HAP-1 (cell line): ENCODE results near the gene CFAP20.
"Not testable (repeated sequence)": the region's sequence is repeated elsewhere in the genome, so short reads cannot be mapped to it uniquely, and the experiment has no call there.

Experiments
- DNase-seq, 2 experiments: peaks; one replicate each; pipeline ENCODE4 v3.0.0-alpha.2; 2016 to 2020; ENCODE audit warnings: low spot score in 2 of 2
- H3K27me3 ChIP-seq: fragments of 250-450 bp; sonication (Bioruptor Pico); 2 replicates; pipeline ENCODE4 v1.5.1; 2020; ENCODE audit warnings: low read depth, mild to moderate bottlenecking, moderate library complexity
- H3K36me3 ChIP-seq: fragments of 250-450 bp; sonication (Bioruptor Pico); replicated peaks from 2 replicates; pipeline ENCODE4 v1.5.1; 2020; ENCODE audit warnings: mild to moderate bottlenecking
- H3K4me1 ChIP-seq: fragments of 250-450 bp; sonication (Bioruptor Pico); 2 replicates; pipeline ENCODE4 v1.5.1; 2020; ENCODE audit warnings: mild to moderate bottlenecking
- H3K4me3 ChIP-seq: fragments of 250-450 bp; sonication (Bioruptor Pico); 2 replicates; pipeline ENCODE4 v1.5.1; 2020; ENCODE audit warnings: mild to moderate bottlenecking, moderate library complexity
- H3K9me3 ChIP-seq: fragments of 250-450 bp; sonication (Bioruptor Pico); 2 replicates; pipeline ENCODE4 v1.5.1; 2020; ENCODE audit warnings: mild to moderate bottlenecking, moderate library complexity
- in situ Hi-C: fragments of 300-500 bp; cut with MboI; formaldehyde crosslinking; loops from 3 replicates; pipeline ENCODE4 v1.14.3; 2020; ENCODE audit warnings: low sequenced_read_pairs, inconsistent platforms, mixed read lengths

CFAP20 gene

DNA sequence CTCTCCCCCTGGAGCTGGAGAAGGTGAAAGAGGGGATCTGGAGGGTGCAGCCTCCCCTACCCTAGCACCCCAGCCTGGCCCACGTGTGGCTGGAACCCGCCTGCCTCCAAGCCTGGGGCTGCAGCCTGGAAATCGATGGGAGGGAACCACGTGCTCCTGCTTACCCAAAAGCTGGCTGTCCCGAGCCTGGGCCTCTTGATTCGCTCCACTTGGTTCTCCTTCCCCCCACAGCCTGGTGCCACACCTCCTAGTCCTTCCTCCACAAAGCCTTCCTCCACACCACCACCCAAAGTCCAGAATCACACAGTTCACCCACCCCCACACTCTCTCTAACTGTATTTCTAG, 29.3 kb downstream of the CFAP20 start:
- no peak for DNase-seq
- Histone ChIP-seq H3K27me3 (no peaks in the 10 kb centered on the region), H3K4me1 (no peaks in the 10 kb centered on the region), H3K4me3 (no peak overlapping the region), H3K9me3 (no peaks in the 10 kb centered on the region), H3K36me3 (no peaks in the 10 kb centered on the region)
- in situ Hi-C loops = no loop called here

- in situ Hi-C loops = no loop called here
- H3K4me3 ChIP-seq = no peak overlapping the region
- no peak for DNase-seq
- no peaks in the 10 kb centered on the region for H3K36me3 ChIP-seq
- no peaks in the 10 kb centered on the region for H3K9me3 ChIP-seq
- no peaks in the 10 kb centered on the region for H3K27me3 ChIP-seq
- H3K4me1 ChIP-seq = no peaks in the 10 kb centered on the region
Measured at GRCh38 chr16:58099097-58099955, 29.9 kb downstream of the CFAP20 start.

DNA sequence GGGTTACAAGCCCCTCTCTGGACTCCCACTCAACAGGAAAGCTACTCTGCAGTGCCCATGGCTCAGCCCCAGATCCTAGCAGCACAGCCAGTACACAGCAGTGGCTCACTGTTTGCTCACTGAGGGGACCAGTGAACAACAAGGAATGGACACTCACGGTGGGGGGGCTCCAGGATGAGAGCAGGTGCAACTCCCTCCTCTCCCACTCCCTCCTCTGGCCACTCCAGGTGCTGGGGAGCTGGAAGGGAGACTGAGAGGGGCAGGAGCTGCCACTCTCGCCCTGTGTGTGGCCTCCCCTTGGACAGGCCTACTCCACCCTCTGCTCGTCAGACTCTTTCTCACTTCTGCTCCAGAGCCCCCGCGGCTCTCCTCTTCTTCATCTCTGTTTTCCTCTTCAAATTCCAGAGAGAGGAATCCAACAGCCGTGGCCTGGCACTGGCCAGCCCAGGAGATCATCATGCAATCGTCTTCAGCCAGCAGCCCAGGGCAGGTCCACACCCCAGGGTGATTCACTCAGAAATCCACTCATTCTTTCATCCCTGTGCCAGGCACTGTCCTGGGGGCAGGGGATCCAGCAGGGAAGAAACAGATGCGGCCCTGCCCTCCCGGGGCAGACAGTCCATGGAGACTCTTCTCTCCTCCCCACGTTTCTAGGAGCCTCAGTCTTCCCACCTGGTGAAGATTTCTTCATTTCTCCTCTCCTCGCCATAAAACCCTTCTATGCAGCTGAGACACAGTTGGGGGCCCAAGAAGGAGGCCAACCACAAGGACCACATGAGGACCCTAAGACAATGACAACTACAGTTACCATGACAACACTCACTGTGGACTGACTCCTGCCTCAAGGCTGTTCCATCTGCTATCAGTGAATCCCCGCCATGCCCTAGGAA, 30.7 kb downstream of the CFAP20 start:
- Histone ChIP-seq H3K36me3 (no peaks in the 10 kb centered on the region), H3K27me3 (no peaks in the 10 kb centered on the region), H3K4me3 (no peak overlapping the region), H3K9me3 (no peaks in the 10 kb centered on the region), H3K4me1 (no peaks in the 10 kb centered on the region)
- no peak for DNase-seq
- in situ Hi-C loops = no loop called here

DNA sequence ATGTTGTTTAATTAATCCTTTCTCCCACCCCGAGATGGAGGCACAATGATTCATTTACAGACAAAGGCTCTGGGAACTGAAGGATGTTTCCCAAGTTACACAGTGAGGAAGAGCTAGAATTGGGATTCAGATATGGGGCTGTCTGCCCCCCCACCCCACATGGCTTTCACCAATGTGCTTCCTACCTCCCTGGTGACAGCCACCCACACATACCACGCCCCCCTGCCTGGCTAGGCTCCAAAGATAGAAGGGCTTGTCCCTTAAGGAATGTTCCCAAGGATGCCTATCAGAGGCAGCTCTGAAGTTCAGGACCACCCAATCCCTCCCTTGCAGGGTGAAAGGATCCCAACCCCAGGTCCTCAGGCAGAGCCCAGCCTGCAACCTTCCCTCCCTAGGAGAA, 32.9 kb downstream of the CFAP20 start:
- Histone ChIP-seq H3K4me3 (no peak overlapping the region), H3K9me3 (no peaks in the 10 kb centered on the region), H3K36me3 (no peaks in the 10 kb centered on the region), H3K27me3 (no peaks in the 10 kb centered on the region; the same call in 1 of the 2 replicates), H3K4me1 (no peaks in the 10 kb centered on the region)
- in situ Hi-C loops = no loop called here
- no peak for DNase-seq

DNA sequence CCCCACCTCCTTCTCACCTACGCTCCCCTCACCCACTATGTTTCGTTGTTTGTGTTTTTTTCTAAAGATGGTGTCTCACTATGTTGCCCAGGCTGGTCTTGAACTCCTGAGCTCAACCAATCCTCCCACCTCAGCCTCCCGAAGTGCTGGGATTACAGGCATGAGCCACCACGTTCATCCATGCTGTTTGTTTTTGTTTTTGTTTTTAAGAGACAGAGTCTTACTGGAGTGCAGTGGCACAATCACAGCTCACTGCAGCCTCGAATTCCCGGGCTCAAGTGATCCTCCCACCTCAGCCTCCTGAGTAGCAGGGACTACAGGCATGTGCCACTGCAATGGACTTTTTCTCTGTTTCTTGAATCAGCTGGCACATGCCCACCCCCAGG, 33.6 kb downstream of the CFAP20 start:
- H3K9me3 ChIP-seq, in situ Hi-C loops, DNase-seq, H3K27me3 ChIP-seq, H3K4me1 ChIP-seq, H3K4me3 ChIP-seq, H3K36me3 ChIP-seq: not testable (repeated sequence)

DNA sequence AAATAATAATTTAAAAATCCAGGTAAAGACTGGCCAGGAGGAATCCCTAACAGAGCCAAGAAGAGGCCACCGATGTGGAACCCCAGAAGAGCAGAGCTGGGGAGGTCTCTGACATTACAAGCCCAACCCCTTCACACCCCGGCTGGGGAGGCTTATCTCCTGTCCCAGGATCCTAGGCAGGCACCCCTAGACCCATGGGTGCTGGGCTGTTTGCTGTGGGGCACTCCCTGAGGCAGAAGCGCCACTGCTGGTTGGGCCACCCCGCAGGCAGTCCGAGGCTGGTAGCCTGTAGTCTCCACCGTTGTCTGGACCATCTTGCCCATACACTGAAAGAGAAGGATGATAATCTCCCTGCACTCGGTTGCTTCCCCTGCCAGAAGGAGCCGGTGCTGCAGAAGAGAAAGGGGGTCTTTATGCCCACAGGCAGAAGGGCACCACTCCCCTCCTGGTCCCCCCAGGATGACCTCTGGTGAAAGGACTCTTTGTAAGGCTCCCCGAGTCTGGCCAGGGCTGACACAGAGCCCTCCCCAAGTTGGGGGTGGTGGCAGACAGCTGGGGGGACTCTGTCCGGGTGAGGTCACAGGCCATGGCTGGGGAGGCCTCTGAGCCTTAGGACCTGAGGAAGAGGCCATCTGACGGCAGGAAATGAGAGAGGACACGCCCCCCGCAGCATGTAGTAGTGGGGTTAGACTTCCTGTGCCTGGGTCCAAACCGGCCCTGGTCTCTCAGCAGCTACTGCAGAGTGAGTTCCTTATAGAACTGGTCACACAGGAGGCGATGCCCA, 34.2 kb downstream of the CFAP20 start:
- DNase-seq = no peak
- Histone ChIP-seq H3K4me1 (no peaks in the 10 kb centered on the region), H3K27me3 (no peaks in the 10 kb centered on the region; the same call in 1 of the 2 replicates), H3K4me3 (no peak overlapping the region), H3K36me3 (no peaks in the 10 kb centered on the region), H3K9me3 (no peaks in the 10 kb centered on the region)
- in situ Hi-C loops = no loop called here

DNA sequence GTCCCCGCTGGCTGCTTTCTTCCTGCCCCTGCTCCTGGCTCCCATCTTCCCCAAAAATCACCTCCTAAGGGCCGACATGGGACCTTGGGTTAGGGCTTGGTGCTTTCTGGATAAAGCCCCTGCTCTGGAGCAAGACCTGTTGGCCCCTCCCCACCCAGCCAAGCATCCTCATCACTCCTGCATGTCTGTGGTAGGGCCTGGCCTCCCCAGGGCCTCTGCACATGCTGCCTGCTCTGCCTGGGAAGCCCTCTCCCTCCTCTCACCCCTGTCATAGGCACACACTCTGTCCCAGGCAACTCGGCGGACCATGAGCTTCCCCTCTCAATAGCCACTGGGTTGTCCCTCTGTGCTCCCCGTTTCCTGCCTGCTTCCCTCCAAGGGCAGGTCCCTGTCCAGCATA, 35.2 kb downstream of the CFAP20 start:
- no peak overlapping the region for H3K4me3 ChIP-seq
- H3K9me3 ChIP-seq = no peaks in the 10 kb centered on the region
- no peak for DNase-seq
- H3K36me3 ChIP-seq = no peaks in the 10 kb centered on the region
- H3K4me1 ChIP-seq = no peaks in the 10 kb centered on the region
- H3K27me3 ChIP-seq = no peaks in the 10 kb centered on the region; the same call in 1 of the 2 replicates
- in situ Hi-C loops = no loop called here

GRCh38 chr16:58090396-58090795, 38.8 kb downstream of the CFAP20 start:
- DNase-seq, H3K4me1 ChIP-seq, H3K27me3 ChIP-seq, H3K36me3 ChIP-seq, H3K9me3 ChIP-seq, H3K4me3 ChIP-seq, in situ Hi-C loops: not testable (repeated sequence)

GRCh38 chr16:58088091-58088490, 41.1 kb downstream of the CFAP20 start:
- H3K27me3 ChIP-seq = no peaks in the 10 kb centered on the region; the same call in 1 of the 2 replicates
- H3K4me3 ChIP-seq = no peak overlapping the region
- no peaks in the 10 kb centered on the region for H3K36me3 ChIP-seq
- in situ Hi-C loops = no loop called here
- no peak for DNase-seq
- H3K4me1 ChIP-seq = no peaks in the 10 kb centered on the region
- no peaks in the 10 kb centered on the region for H3K9me3 ChIP-seq

- Histone ChIP-seq H3K36me3 (no peaks in the 10 kb centered on the region), H3K9me3 (no peaks in the 10 kb centered on the region), H3K4me1 (no peaks in the 10 kb centered on the region), H3K4me3 (no peak overlapping the region), H3K27me3 (no peaks in the 10 kb centered on the region)
- in situ Hi-C loops = no loop called here
- no peak for DNase-seq
Measured at GRCh38 chr16:58087209-58087913, 41.8 kb downstream of the CFAP20 start.

DNA sequence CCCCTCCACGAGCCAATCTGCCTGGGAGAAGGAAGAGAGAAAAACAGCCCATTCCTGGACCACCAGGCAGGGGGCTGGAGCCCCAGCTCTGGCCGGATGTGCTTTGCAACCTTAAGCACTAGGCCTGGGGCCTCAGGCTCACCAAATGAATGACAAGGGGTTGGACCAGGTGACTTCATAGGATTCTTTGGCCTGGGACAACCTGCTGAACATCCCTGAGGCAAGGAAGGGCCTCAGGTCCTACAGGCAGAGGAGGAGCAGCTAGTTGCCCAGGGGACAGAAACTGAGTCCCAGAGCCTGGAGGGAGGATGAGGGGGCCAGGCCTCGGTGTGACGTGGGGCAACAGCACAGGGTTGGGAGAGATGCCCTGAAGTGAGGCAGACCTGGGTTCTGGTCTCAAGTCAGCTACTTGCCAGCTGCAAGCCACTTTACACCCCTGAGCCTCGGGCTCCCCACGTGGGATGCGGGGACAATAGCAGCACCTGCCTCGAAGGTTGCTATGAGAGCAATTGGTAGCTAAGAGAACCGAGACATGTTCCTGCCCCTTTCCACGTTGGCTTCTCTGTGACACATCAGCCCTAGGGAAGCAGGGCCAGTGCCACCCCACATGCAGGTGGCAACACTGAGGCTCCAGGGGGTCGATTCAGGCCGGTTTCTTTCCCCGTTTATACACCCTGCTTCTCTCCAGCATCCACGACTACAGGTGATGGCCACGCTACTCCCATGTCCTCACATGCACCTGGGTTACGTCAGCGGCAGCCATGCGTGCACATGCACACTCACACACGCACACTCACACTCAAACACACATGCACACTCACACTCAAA, 42.6 kb downstream of the CFAP20 start:
- H3K4me3 ChIP-seq = no peak overlapping the region
- no peaks in the 10 kb centered on the region for H3K27me3 ChIP-seq
- in situ Hi-C loops = no loop called here
- H3K36me3 ChIP-seq = no peaks in the 10 kb centered on the region
- no peaks in the 10 kb centered on the region for H3K4me1 ChIP-seq
- no peaks in the 10 kb centered on the region for H3K9me3 ChIP-seq
- no peak for DNase-seq

DNA sequence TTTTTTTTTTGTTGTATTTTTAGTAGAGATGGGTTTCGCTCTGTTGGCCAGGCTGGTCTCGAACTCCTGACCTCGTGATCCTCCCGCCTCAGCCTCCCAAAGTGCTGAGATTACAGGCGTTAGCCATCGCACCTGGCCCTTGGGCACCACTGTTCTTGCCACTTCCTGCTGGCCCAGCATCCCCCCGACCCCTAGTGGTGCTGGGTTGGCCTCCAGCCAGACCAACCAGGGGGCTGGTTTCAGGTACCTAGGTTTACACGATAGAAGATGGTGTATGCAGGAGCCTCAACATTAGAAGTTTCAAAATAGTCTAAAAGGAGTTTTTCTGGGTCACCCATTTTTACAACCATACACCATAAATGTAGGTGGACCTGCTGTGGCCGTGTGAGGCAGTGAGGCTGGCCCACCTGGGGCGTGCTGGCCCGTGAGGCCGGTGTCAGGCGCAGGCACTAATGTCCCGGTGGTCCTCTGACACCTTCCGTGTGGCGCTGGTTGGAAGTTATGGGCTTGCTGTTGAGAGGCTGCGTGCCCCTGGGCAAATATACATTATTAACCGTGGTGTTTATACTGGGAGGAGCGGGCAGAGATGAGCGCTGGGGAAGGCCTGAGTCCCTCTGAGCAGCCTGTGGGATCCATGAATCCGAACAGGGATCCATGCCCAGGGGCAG, 43.5 kb downstream of the CFAP20 start:
- Histone ChIP-seq H3K4me3 (no peak overlapping the region), H3K36me3 (no peaks in the 10 kb centered on the region), H3K4me1 (no peaks in the 10 kb centered on the region), H3K9me3 (no peaks in the 10 kb centered on the region), H3K27me3 (no peaks in the 10 kb centered on the region)
- no peak for DNase-seq
- in situ Hi-C loops = no loop called here
